GM13976 (cell line): ENCODE results near the gene DCAKD.

Source experiments
- DNase-seq: peaks from one replicate; pipeline ENCODE4 v3.0.0; 2012; ENCODE audit warnings: low spot score
- CTCF ChIP-seq: IDR thresholded peaks from 2 replicates; pipeline ENCODE4 v1.5.1; 2012; ENCODE audit warnings: borderline replicate concordance, mild to moderate bottlenecking; ENCODE audit not compliant: insufficient read depth; ENCODE audit errors: extremely low read depth, missing control alignments, control extremely low read depth
- in situ Hi-C: fragments of 300-500 bp; cut with MboI; formaldehyde crosslinking; loops from one replicate; pipeline ENCODE4 v1.12.0; 2022; ENCODE audit warnings: low sequenced_read_pairs, mixed read lengths, inconsistent platforms; ENCODE audit not compliant: unreplicated experiment

DCAKD gene

GRCh38 chr17:44997733-44998520 is 53.5 kb downstream of the DCAKD start:
- in situ Hi-C loops: no loop called here
- no peak for TF ChIP-seq CTCF
- no peak for DNase-seq

- no peak for TF ChIP-seq CTCF
- DNase-seq: no peak
- in situ Hi-C loops: no loop called here
Measured at GRCh38 chr17:44996304-44996703, 55.1 kb downstream of the DCAKD start.

GRCh38 chr17:44995436-44996001 is 55.9 kb downstream of the DCAKD start:
- in situ Hi-C loops: no loop called here
- no peak for DNase-seq
- TF ChIP-seq CTCF: no peak

GRCh38 chr17:44992242-44992939 is 59.0 kb downstream of the DCAKD start:
- in situ Hi-C loops: no loop called here
- TF ChIP-seq CTCF: no peak
- no peak for DNase-seq

- DNase-seq: no peak
- in situ Hi-C loops: no loop called here
- TF ChIP-seq CTCF: no peak
Measured at GRCh38 chr17:44990994-44991393, 60.4 kb downstream of the DCAKD start.

GRCh38 chr17:44989552-44990138 is 61.8 kb downstream of the DCAKD start:
- DNase-seq: no peak
- in situ Hi-C loops: no loop called here
- TF ChIP-seq CTCF: no peak
